ENCODE measurements around the gene TYSND1. TPM values are rescaled to one million over a fixed set of nuclear protein-coding genes. Genes with fewer than 3 reads are reported as not detected.

Gene TYSND1
- polyA plus RNA-seq, 2 of the 4 experiments (the other 2 are of a cell fraction) = 10.9 to 20.7 TPM

- TF ChIP-seq KDM5A (IDR thresholded peaks at IDR 0.05) = no peak
- no peak for TF ChIP-seq HEYL (CRISPR knock-in tag; IDR thresholded peaks at IDR 0.05)
- no peak for TF ChIP-seq POLR2A (IDR thresholded peaks at IDR 0.05; ENCODE audit: low read length)
- TF ChIP-seq NR3C1 (IDR thresholded peaks at IDR 0.05) = no peak
- TF ChIP-seq HES2 (IDR thresholded peaks at IDR 0.05) = no peak
- TF ChIP-seq ZFP36 (IDR thresholded peaks at IDR 0.05; ENCODE audit: borderline replicate concordance, partially characterized antibody) = no peak
- no peak for TF ChIP-seq POLR2AphosphoS2 (conservative IDR thresholded peaks at IDR 0.05; ENCODE audit: low read length)
- no peak for TF ChIP-seq EP300 (IDR thresholded peaks at IDR 0.05)
- no peak for TF ChIP-seq RFX5 (IDR thresholded peaks at IDR 0.05)
- TF ChIP-seq BCL3 (IDR thresholded peaks at IDR 0.05) = no peak
- no peak for TF ChIP-seq NFE2L2 (conservative IDR thresholded peaks at IDR 0.05; ENCODE audit: low read length)
- TF ChIP-seq FOSL2 (IDR thresholded peaks at IDR 0.05) = no peak
- no peak for TF ChIP-seq FOSL2 (CRISPR knock-in tag; IDR thresholded peaks at IDR 0.05)
- TF ChIP-seq HMGXB4 (CRISPR knock-in tag; IDR thresholded peaks at IDR 0.05; ENCODE audit: borderline replicate concordance) = no peak
- no peak for TF ChIP-seq ATOH8 (CRISPR knock-in tag; IDR thresholded peaks at IDR 0.05; ENCODE audit: low read depth)
- no peak for TF ChIP-seq HOXA7 (CRISPR knock-in tag; IDR thresholded peaks at IDR 0.05)
- TF ChIP-seq ELK1 (IDR thresholded peaks at IDR 0.05; ENCODE audit: low read depth, low read length) = no peak
- TF ChIP-seq REST (IDR thresholded peaks at IDR 0.05) = no peak
- TF ChIP-seq GATA3 (IDR thresholded peaks at IDR 0.05; ENCODE audit: borderline replicate concordance) = no peak
- no peak for TF ChIP-seq CHD4 (IDR thresholded peaks at IDR 0.05; ENCODE audit: borderline replicate concordance)
- no peak for TF ChIP-seq SREBF2 (IDR thresholded peaks at IDR 0.05)
- CTCF ChIA-PET = interaction anchor here (1.0 to 14.0 kb wide), 3 partner anchors 9 to 39 kb away, joined by 3 to 228 read pairs (median 4); partner anchors contain the start of gene TYSND1
- Histone ChIP-seq H3K9me3 (no peaks in the 10 kb centered on the region), H3K4me3 (no peak overlapping the region), H3K4me2 (no peak overlapping the region), H3K27ac (no peak overlapping the region), H3K4me1 (peaks cover 8% of the 10 kb centered on the region)
- DNase-seq (ENCODE audit: low read depth in 1 of 2, low spot score in 1 of 2) = no peak
- no peak for FAIRE-seq
- no peak for ATAC-seq
- POLR2A ChIA-PET = no interaction called here
- WGBS (ENCODE audit: missing lambda C conversion rate) = 85% methylated on average over 14 of the region's 14 CpGs
Observed at GRCh38 chr10:70137927-70138883, 8.3 kb downstream of the TYSND1 start.

All from A549 (cell line).